ENCODE measurements around the gene KLHL4.

DNA sequence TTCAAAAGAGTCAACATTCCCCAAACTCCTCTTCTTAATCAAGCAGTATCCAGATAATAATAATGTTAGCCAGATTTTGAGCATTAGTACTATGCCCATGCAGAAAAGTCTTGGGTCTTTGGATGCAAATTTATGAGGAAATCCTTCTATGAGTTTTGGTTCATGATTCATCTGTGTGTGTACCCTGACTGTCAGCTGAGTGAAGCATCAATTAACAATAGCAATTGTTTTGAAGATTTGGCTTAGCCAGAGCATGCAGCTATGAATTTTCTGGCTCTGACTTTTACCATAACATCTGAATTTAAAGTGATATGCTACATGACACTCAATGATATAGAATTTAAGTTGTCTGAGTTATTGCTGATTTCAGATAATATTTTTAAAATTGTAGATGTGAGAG is 145.8 kb downstream of the KLHL4 start:
- TF ChIP-seq, protein P1, sequence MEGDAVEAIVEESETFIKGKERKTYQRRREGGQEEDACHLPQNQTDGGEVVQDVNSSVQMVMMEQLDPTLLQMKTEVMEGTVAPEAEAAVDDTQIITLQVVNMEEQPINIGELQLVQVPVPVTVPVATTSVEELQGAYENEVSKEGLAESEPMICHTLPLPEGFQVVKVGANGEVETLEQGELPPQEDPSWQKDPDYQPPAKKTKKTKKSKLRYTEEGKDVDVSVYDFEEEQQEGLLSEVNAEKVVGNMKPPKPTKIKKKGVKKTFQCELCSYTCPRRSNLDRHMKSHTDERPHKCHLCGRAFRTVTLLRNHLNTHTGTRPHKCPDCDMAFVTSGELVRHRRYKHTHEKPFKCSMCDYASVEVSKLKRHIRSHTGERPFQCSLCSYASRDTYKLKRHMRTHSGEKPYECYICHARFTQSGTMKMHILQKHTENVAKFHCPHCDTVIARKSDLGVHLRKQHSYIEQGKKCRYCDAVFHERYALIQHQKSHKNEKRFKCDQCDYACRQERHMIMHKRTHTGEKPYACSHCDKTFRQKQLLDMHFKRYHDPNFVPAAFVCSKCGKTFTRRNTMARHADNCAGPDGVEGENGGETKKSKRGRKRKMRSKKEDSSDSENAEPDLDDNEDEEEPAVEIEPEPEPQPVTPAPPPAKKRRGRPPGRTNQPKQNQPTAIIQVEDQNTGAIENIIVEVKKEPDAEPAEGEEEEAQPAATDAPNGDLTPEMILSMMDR (conservative IDR thresholded peaks at IDR 0.05), result no peak
- no peak for TF ChIP-seq ZFX (IDR thresholded peaks at IDR 0.05)
